A172 (cell line): Measurements from ENCODE around the gene PDE4D. TPM values are rescaled to one million over a fixed set of nuclear protein-coding genes. Genes with fewer than 3 reads are reported as not detected.

Experiments
- DNase-seq: peaks from one replicate; pipeline ENCODE4 v3.0.0-alpha.2; 2015; ENCODE audit warnings: low spot score
- total RNA-seq: library from RNA; depleted of rRNA; stranded (reverse); fragments of >200 nt; shearing (Covaris generic); gene quantifications from 2 replicates; pipeline ENCODE4 v1.2.3, GENCODE V29; 2014

Gene PDE4D
- total RNA-seq, 1 experiment from 2014 or later, result 7.6 TPM

GRCh38 chr5:59149271-59149670, 744.3 kb downstream of the PDE4D start:
- no peak for DNase-seq

GRCh38 chr5:59146729-59147128, 746.8 kb downstream of the PDE4D start:
- DNase-seq, result no peak

- DNase-seq, result no peak
These were observed 749.6 kb downstream of the PDE4D start for GRCh38 chr5:59143926-59144333.

GRCh38 chr5:59142927-59143326, 750.6 kb downstream of the PDE4D start:
- no peak for DNase-seq

- DNase-seq, result no peak
These were observed 751.4 kb downstream of the PDE4D start for GRCh38 chr5:59142138-59142537.

- no peak for DNase-seq
These were observed 753.4 kb downstream of the PDE4D start for GRCh38 chr5:59140133-59140532.

- no peak for DNase-seq
These were observed 753.8 kb downstream of the PDE4D start for GRCh38 chr5:59139695-59140094.

GRCh38 chr5:59138509-59138908, 755.0 kb downstream of the PDE4D start:
- DNase-seq, result no peak

GRCh38 chr5:59137846-59138245, 755.7 kb downstream of the PDE4D start:
- DNase-seq, result no peak

- no peak for DNase-seq
These were observed 757.0 kb downstream of the PDE4D start for GRCh38 chr5:59136549-59136948.

GRCh38 chr5:59134471-59135163, 758.9 kb downstream of the PDE4D start:
- DNase-seq, result no peak

- peak; percentile 49 for DNase-seq
These were observed 759.7 kb downstream of the PDE4D start for GRCh38 chr5:59133764-59134261.

GRCh38 chr5:59132131-59132530, 761.4 kb downstream of the PDE4D start:
- DNase-seq, result no peak

GRCh38 chr5:59130431-59130830, 763.1 kb downstream of the PDE4D start:
- DNase-seq, result no peak

- no peak for DNase-seq
These were observed 764.8 kb downstream of the PDE4D start for GRCh38 chr5:59128646-59129290.

- peak; percentile 23 for DNase-seq
These were observed 766.6 kb downstream of the PDE4D start for GRCh38 chr5:59126708-59127573.

- DNase-seq, result no peak
These were observed 767.4 kb downstream of the PDE4D start for GRCh38 chr5:59126016-59126707.

GRCh38 chr5:59125011-59125961, 768.2 kb downstream of the PDE4D start:
- no peak for DNase-seq

GRCh38 chr5:59123595-59124561, 769.6 kb downstream of the PDE4D start:
- no peak for DNase-seq
